MCF 10A (cell line): ENCODE measurements around the gene KIAA0825. TPM values are rescaled to one million over a fixed set of nuclear protein-coding genes. Genes with fewer than 3 reads are reported as not detected.

ENCODE experiments used
- BruUV-seq: library from RNA; stranded (reverse); fragments of 400-500 nt; replicated peaks from 2 replicates; lab custom pipeline; 2021; lab: Mats Ljungman, UMichigan
- CTCF ChIA-PET: fragments of 300-600 bp; sonication (Branson Sonifier 250); formaldehyde crosslinking; extraction: SDS; loops from one replicate; lab custom pipeline; 2021; ENCODE audit warnings: antibody characterized with exemption, inconsistent platforms; lab: Yijun Ruan, JAX
- POLR2A ChIA-PET: fragments of 300-600, 350-650 bp; sonication (Branson Sonifier 250); formaldehyde crosslinking; extraction: SDS; loops from one replicate; lab custom pipeline; 2020; ENCODE audit warnings: antibody characterized with exemption, inconsistent platforms; lab: Yijun Ruan, JAX
- DNase-seq: peaks from one replicate; pipeline ENCODE4 v3.0.0-alpha.2; 2018; ENCODE audit not compliant: unreplicated experiment
- H3K27ac Mint-ChIP-seq: one replicate; pipeline ENCODE4 v1.8.0; 2022; ENCODE audit warnings: mild to moderate bottlenecking, low read depth, mixed read lengths; ENCODE audit not compliant: unreplicated experiment
- H3K27me3 Mint-ChIP-seq: one replicate; pipeline ENCODE4 v1.8.0; 2022; ENCODE audit warnings: mixed read lengths; ENCODE audit not compliant: insufficient read depth, unreplicated experiment
- H3K36me3 Mint-ChIP-seq: one replicate; pipeline ENCODE4 v1.8.0; 2022; ENCODE audit warnings: mild to moderate bottlenecking, moderate library complexity, mixed read lengths; ENCODE audit not compliant: insufficient read depth, unreplicated experiment
- H3K4me1 Mint-ChIP-seq: one replicate; pipeline ENCODE4 v1.8.0; 2022; ENCODE audit warnings: mixed read lengths; ENCODE audit not compliant: insufficient read depth, unreplicated experiment
- H3K4me3 Mint-ChIP-seq: one replicate; pipeline ENCODE4 v1.8.0; 2022; ENCODE audit warnings: mild to moderate bottlenecking, moderate library complexity, mixed read lengths; ENCODE audit not compliant: unreplicated experiment
- H3K9me3 Mint-ChIP-seq: one replicate; pipeline ENCODE4 v1.8.0; 2022; ENCODE audit warnings: mixed read lengths; ENCODE audit not compliant: unreplicated experiment
- CTCF ChIP-seq: fragments of 200-600 bp; IDR thresholded peaks from one replicate; pipeline ENCODE4 v1.8.0; 2022; ENCODE audit warnings: antibody characterized with exemption, mild to moderate bottlenecking; ENCODE audit not compliant: unreplicated experiment
- intact Hi-C: fragments of 100-400 bp; cut with micrococcal nuclease; formaldehyde crosslinking; loops from 2 replicates; pipeline ENCODE4 v1.14.1; 2022
- total RNA-seq: library from RNA; stranded (reverse); gene quantifications from 2 replicates; pipeline ENCODE4 v1.2.3, GENCODE V29; 2022

Gene KIAA0825
- total RNA-seq, 1 experiment from 2014 or later: 2.1 TPM

GRCh38 chr5:94498199-94498598 lies 120.2 kb downstream of the KIAA0825 start:
- BruUV-seq: no TSS peak
- H3K9me3 Mint-ChIP-seq: no peaks in the 10 kb centered on the region

GRCh38 chr5:94485067-94485466 lies 133.3 kb downstream of the KIAA0825 start:
- no peak overlapping the region for H3K4me3 Mint-ChIP-seq
- ChIA-PET POLR2A (no interaction called here), CTCF (no interaction called here)
- no peaks in the 10 kb centered on the region for H3K27me3 Mint-ChIP-seq
- intact Hi-C loops: no loop called here
- BruUV-seq: no TSS peak
- H3K4me1 Mint-ChIP-seq: no peaks in the 10 kb centered on the region
- H3K27ac Mint-ChIP-seq: no peak overlapping the region
- H3K36me3 Mint-ChIP-seq: no peaks in the 10 kb centered on the region
- no peaks in the 10 kb centered on the region for H3K9me3 Mint-ChIP-seq
- no peak for DNase-seq
- TF ChIP-seq CTCF: no peak

More at GRCh38 chr5:94498199-94498598, 120.2 kb downstream of the KIAA0825 start:
- Mint-ChIP-seq H3K4me1 (no peaks in the 10 kb centered on the region), H3K36me3 (no peaks in the 10 kb centered on the region), H3K27me3 (no peaks in the 10 kb centered on the region), H3K27ac (no peak overlapping the region), H3K4me3 (no peak overlapping the region)
- TF ChIP-seq CTCF: no peak
- CTCF ChIA-PET: interaction anchor here (0.6 to 1.1 kb wide), 3 partner anchors 21 to 317 kb away, joined by 3 to 5 read pairs (median 5); no protein-coding TSS in a partner anchor
- POLR2A ChIA-PET: no interaction called here
- intact Hi-C loops: no loop called here
- no peak for DNase-seq

GRCh38 chr5:94481059-94481458 lies 137.3 kb downstream of the KIAA0825 start:
- BruUV-seq: no TSS peak
- no peaks in the 10 kb centered on the region for H3K36me3 Mint-ChIP-seq
- intact Hi-C loops: no loop called here
- no peaks in the 10 kb centered on the region for H3K9me3 Mint-ChIP-seq
- no peaks in the 10 kb centered on the region for H3K27me3 Mint-ChIP-seq
- TF ChIP-seq CTCF: no peak
- no peak overlapping the region for H3K27ac Mint-ChIP-seq
- CTCF ChIA-PET: interaction anchor here (0.5 to 0.6 kb wide), 3 partner anchors 23 to 480 kb away, joined by 3 read pairs; no protein-coding TSS in a partner anchor
- DNase-seq: no peak
- POLR2A ChIA-PET: interaction anchor here (0.6 kb wide), 1 partner anchor 413 kb away, joined by 4 read pairs; no protein-coding TSS in a partner anchor
- no peak overlapping the region for H3K4me3 Mint-ChIP-seq
- no peaks in the 10 kb centered on the region for H3K4me1 Mint-ChIP-seq

DNA sequence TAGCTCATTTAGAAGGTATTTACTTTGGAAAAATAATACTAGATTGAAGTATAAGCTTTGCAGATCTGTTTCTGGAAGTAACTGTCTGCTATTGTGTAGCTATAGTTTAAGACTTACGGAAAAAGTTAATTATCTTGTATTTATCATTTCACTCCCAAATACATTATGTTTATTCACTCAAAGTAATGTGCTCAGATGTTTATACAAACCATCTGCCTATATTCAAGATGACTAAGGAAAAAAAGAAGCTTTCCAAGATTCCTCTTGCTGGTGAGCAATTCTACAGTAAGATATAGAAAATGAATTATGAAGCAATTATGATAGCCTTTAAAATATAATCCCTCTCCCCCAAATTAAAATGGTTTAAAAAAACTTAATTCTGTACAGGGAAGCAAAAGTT lies 137.9 kb downstream of the KIAA0825 start:
- POLR2A ChIA-PET: no interaction called here
- TF ChIP-seq CTCF: no peak
- H3K36me3 Mint-ChIP-seq: no peaks in the 10 kb centered on the region

More for the DNA sequence above, 137.9 kb downstream of the KIAA0825 start:
- no peaks in the 10 kb centered on the region for H3K27me3 Mint-ChIP-seq
- H3K4me3 Mint-ChIP-seq: no peak overlapping the region
- no peaks in the 10 kb centered on the region for H3K4me1 Mint-ChIP-seq
- CTCF ChIA-PET: no interaction called here
- no peak overlapping the region for H3K27ac Mint-ChIP-seq
- BruUV-seq: no TSS peak
- no peaks in the 10 kb centered on the region for H3K9me3 Mint-ChIP-seq
- DNase-seq: no peak
- intact Hi-C loops: no loop called here
